Forelimb muscle (tissue), 1 donor: Measurements from ENCODE around the gene TSHZ2. TPM values are rescaled to one million over a fixed set of nuclear protein-coding genes. Genes with fewer than 3 reads are reported as not detected.
"Not testable (repeated sequence)": the region's sequence is repeated elsewhere in the genome, so short reads cannot be mapped to it uniquely, and the experiment has no call there.

ENCODE experiments used
- DNase-seq: peaks from one replicate; pipeline ENCODE4 v3.0.0-alpha.2; 2013; ENCODE audit warnings: low read depth
- polyA plus RNA-seq: library from polyadenylated mRNA; unstranded; fragments of 120-200 nt; gene quantifications from one replicate; pipeline ENCODE4 v1.2.1, GENCODE V29; 2013; ENCODE audit not compliant: insufficient read length

Gene TSHZ2
- polyA plus RNA-seq, 1 donor: 9.0 TPM

- DNase-seq: no peak
These were observed 475.2 kb downstream of the TSHZ2 start for GRCh38 chr20:53447316-53447715.

- DNase-seq: no peak
These were observed 476.3 kb downstream of the TSHZ2 start for GRCh38 chr20:53448426-53448825.

GRCh38 chr20:53448875-53449274 is 476.7 kb downstream of the TSHZ2 start:
- no peak for DNase-seq

GRCh38 chr20:53453076-53453475 is 480.9 kb downstream of the TSHZ2 start:
- DNase-seq: no peak

- DNase-seq: no peak
These were observed 482.6 kb downstream of the TSHZ2 start for GRCh38 chr20:53454675-53455276.

GRCh38 chr20:53463101-53463972 is 491.2 kb downstream of the TSHZ2 start:
- DNase-seq: no peak

- DNase-seq: no peak
These were observed 494.1 kb downstream of the TSHZ2 start for GRCh38 chr20:53466279-53466678.

- no peak for DNase-seq
These were observed 496.4 kb downstream of the TSHZ2 start for GRCh38 chr20:53468587-53468986.

GRCh38 chr20:53472859-53473258 is 500.7 kb downstream of the TSHZ2 start:
- DNase-seq: not testable (repeated sequence)

GRCh38 chr20:53480913-53481312 is 508.8 kb downstream of the TSHZ2 start:
- DNase-seq: no peak

GRCh38 chr20:53487461-53488200 is 515.5 kb downstream of the TSHZ2 start:
- no peak for DNase-seq

GRCh38 chr20:53488775-53489272 is 516.7 kb downstream of the TSHZ2 start:
- no peak for DNase-seq

- DNase-seq: no peak
These were observed 517.4 kb downstream of the TSHZ2 start for GRCh38 chr20:53489528-53489927.

GRCh38 chr20:53490620-53491019 is 518.5 kb downstream of the TSHZ2 start:
- no peak for DNase-seq

GRCh38 chr20:53491462-53491861 is 519.3 kb downstream of the TSHZ2 start:
- DNase-seq: no peak

- DNase-seq: no peak
These were observed 520.1 kb downstream of the TSHZ2 start for GRCh38 chr20:53492212-53492611.

GRCh38 chr20:53493311-53493857 is 521.2 kb downstream of the TSHZ2 start:
- no peak for DNase-seq

GRCh38 chr20:53494753-53495152 is 522.6 kb downstream of the TSHZ2 start:
- DNase-seq: no peak

GRCh38 chr20:53495398-53496092 is 523.4 kb downstream of the TSHZ2 start:
- no peak for DNase-seq

- DNase-seq: no peak
These were observed 525.1 kb downstream of the TSHZ2 start for GRCh38 chr20:53497246-53497645.

- DNase-seq: no peak
These were observed 526.2 kb downstream of the TSHZ2 start for GRCh38 chr20:53498341-53498740.
